HEK293T (cell line): ENCODE results near the gene NGFR.

ENCODE experiments used
- BHLHE40 ChIP-seq: fragments of 450-650 bp; IDR thresholded peaks from 2 replicates; pipeline ENCODE4 v1.6.1; 2016; ENCODE audit warnings: mild to moderate bottlenecking, moderate library complexity, borderline replicate concordance
- CTBP1 ChIP-seq: fragments of 450-650 bp; IDR thresholded peaks from 2 replicates; pipeline ENCODE4 v1.6.1; 2016; ENCODE audit warnings: borderline replicate concordance
- ELF4 ChIP-seq: fragments of 450-650 bp; IDR thresholded peaks from 2 replicates; pipeline ENCODE4 v1.6.1; 2017; ENCODE audit warnings: antibody characterized with exemption
- FOXA1 ChIP-seq: fragments of 450-650 bp; IDR thresholded peaks from 2 replicates; pipeline ENCODE4 v1.6.1; 2016; ENCODE audit warnings: mild to moderate bottlenecking
- FOXK2 ChIP-seq: fragments of 450-650 bp; IDR thresholded peaks from 2 replicates; pipeline ENCODE4 v1.6.1; 2016; ENCODE audit warnings: mild to moderate bottlenecking
- FOXM1 ChIP-seq: fragments of 450-650 bp; IDR thresholded peaks from 2 replicates; pipeline ENCODE4 v1.6.1; 2017; ENCODE audit warnings: mild to moderate bottlenecking, borderline replicate concordance
- HDGF ChIP-seq: fragments of 450-650 bp; IDR thresholded peaks from 2 replicates; pipeline ENCODE4 v1.6.1; 2017; ENCODE audit warnings: antibody characterized with exemption, borderline replicate concordance
- L3MBTL2 ChIP-seq: fragments of 450-650 bp; conservative IDR thresholded peaks from 2 replicates; pipeline ENCODE4 v1.6.1; 2016; ENCODE audit warnings: mild to moderate bottlenecking
- LEF1 ChIP-seq: fragments of 450-650 bp; IDR thresholded peaks from 2 replicates; pipeline ENCODE4 v1.6.1; 2017; ENCODE audit warnings: mild to moderate bottlenecking, borderline replicate concordance
- SP1 ChIP-seq: fragments of 450-650 bp; IDR thresholded peaks from 2 replicates; pipeline ENCODE4 v1.6.1; 2017
- SUZ12 ChIP-seq: fragments of 450-650 bp; IDR thresholded peaks from 2 replicates; pipeline ENCODE4 v1.6.1; 2016; ENCODE audit warnings: mild to moderate bottlenecking
- TARDBP ChIP-seq: fragments of 450-650 bp; IDR thresholded peaks from 2 replicates; pipeline ENCODE4 v1.6.1; 2016
- ZNF384 ChIP-seq: fragments of 450-650 bp; IDR thresholded peaks from 2 replicates; pipeline ENCODE4 v1.6.1; 2016
- TF ChIP-seq, protein P1 (sequence below): fragments of 450-650 bp; IDR thresholded peaks from 2 replicates; pipeline ENCODE4 v1.6.1; 2016

DNA sequence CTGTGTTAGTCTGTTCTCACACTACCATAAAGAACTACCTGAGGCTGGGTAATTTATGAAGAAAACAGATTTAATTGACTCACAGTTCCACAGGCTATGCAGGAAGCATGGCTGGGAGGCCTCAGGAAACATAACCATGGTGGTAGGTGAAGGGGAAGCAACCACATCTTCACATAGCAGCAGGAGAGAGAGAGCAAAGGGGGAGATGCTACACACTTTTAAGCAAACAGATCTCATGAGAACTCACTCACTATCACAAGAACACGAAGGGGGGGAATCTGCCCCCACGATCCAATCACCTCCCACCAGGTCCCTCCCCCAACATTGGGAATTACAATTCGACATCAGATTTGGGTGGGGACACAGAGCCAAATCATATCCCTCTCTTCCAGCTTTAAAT lies 48.8 kb downstream of the NGFR start:
- TF ChIP-seq CTBP1 (no peak), BHLHE40 (no peak), ZNF384 (no peak), ELF4 (no peak), LEF1 (no peak), TARDBP (no peak), FOXM1 (no peak), FOXA1 (no peak), SP1 (no peak), HDGF (no peak), FOXK2 (no peak), L3MBTL2 (no peak), SUZ12 (no peak)
- TF ChIP-seq, protein P1, sequence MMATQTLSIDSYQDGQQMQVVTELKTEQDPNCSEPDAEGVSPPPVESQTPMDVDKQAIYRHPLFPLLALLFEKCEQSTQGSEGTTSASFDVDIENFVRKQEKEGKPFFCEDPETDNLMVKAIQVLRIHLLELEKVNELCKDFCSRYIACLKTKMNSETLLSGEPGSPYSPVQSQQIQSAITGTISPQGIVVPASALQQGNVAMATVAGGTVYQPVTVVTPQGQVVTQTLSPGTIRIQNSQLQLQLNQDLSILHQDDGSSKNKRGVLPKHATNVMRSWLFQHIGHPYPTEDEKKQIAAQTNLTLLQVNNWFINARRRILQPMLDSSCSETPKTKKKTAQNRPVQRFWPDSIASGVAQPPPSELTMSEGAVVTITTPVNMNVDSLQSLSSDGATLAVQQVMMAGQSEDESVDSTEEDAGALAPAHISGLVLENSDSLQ, result no peak
